Airway epithelial cell (primary cell): ENCODE data around the gene BLOC1S2. TPM values are rescaled to one million over a fixed set of nuclear protein-coding genes. Genes with fewer than 3 reads are reported as not detected.

Source experiments
- total RNA-seq: library from RNA; depleted of rRNA; stranded (reverse); fragments of >200 nt; gene quantifications from 2 replicates; pipeline ENCODE4 v1.2.3, GENCODE V29; 2015

The BLOC1S2 gene
- total RNA-seq, result 73.5 and 76.9 TPM in 2 replicates

GRCh38 chr10:100286051-100287033, at the start of gene BLOC1S2:
BLOC1S2 (minus strand) TSS chr10:100286680; CDS start chr10:100286659, 21 bp downstream.

DNA sequence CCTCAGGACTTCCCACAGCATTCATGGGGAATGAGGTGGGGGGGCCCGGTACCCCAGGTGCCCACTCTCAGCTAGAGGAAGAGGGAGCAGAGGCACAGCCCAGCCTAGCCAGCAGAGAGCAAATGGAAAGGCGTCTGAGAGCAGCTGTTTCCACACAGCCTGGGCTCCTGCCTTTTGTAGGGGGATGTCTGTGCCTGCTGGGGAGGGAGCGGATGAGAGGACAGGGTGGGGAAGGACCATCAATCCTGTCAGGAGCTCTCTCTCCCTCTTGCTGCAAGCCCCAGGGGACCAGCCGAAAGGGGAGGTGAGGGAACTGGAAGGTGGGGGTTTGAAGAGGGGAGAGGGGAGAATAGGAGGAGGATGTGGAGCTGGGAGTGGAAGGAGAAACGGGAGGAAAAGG, 43.6 kb upstream of the BLOC1S2 start, which contains the start of gene PKD2L1:
Gene PKD2L1 (minus strand): TSS at position 150 of the 400 bp plus-strand sequence. CDS start 125 bp downstream, at position 25.

GRCh38 chr10:100267239-100268104, 19.0 kb downstream of the BLOC1S2 start, which contains the start of gene CWF19L1:
CWF19L1 (minus strand) TSS chr10:100267638; CDS start chr10:100267593, 45 bp downstream.

Other genes with a start within 250 kb of the BLOC1S2 start
- not detected in 2 replicates for gene CPN1, start 204.8 kb downstream of the BLOC1S2 start, total RNA-seq
- gene ERLIN1, start 100.7 kb downstream of the BLOC1S2 start, total RNA-seq, result 29.9 and 42.7 TPM in 2 replicates
- 16.4 and 16.5 TPM in 2 replicates for gene CHUK, start 57.1 kb downstream of the BLOC1S2 start, total RNA-seq
- gene CWF19L1, start 19.0 kb downstream of the BLOC1S2 start, total RNA-seq, result 20.9 and 30.3 TPM in 2 replicates
- gene PKD2L1, start 43.5 kb upstream of the BLOC1S2 start, total RNA-seq, result not detected in 2 replicates
- 792 and 1,012 TPM in 2 replicates for gene SCD, start 60.6 kb upstream of the BLOC1S2 start, total RNA-seq
- 0.14 TPM in 1 of 2 replicates, not detected in the other for gene WNT8B, start 176.3 kb upstream of the BLOC1S2 start, total RNA-seq
- 0.42 and 0.85 TPM in 2 replicates for gene SEC31B, start 233.2 kb upstream of the BLOC1S2 start, total RNA-seq
- gene NDUFB8, start 243.2 kb upstream of the BLOC1S2 start, total RNA-seq, result 269 and 275 TPM in 2 replicates
- 6.6 and 8.4 TPM in 2 replicates for gene HIF1AN, start 249.3 kb upstream of the BLOC1S2 start, total RNA-seq